WTC11 (cell line): ENCODE results near the gene AFF2.

Experiments used
- CBFB ChIP-seq: sonication (generic); formaldehyde crosslinking; IDR thresholded peaks from 2 replicates; pipeline ENCODE4 v1.8.1; 2022; ENCODE audit warnings: mild to moderate bottlenecking, low read depth, missing genetic modification reagents
- CREM ChIP-seq: sonication (generic); formaldehyde crosslinking; IDR thresholded peaks from 2 replicates; pipeline ENCODE4 v1.8.1; 2022; ENCODE audit warnings: mild to moderate bottlenecking, missing genetic modification reagents, moderate library complexity
- CTCF ChIP-seq: fragments of 200-600 bp; IDR thresholded peaks from 2 replicates; pipeline ENCODE4 v1.8.0; 2022; ENCODE audit warnings: antibody characterized with exemption
- NFE2L1 ChIP-seq: sonication (generic); formaldehyde crosslinking; IDR thresholded peaks from 2 replicates; pipeline ENCODE4 v1.8.1; 2023; ENCODE audit warnings: missing genetic modification reagents
- PRDM15 ChIP-seq: sonication (generic); formaldehyde crosslinking; IDR thresholded peaks from 2 replicates; pipeline ENCODE4 v1.8.0; 2022; ENCODE audit warnings: missing genetic modification reagents
- SMAD3 ChIP-seq: sonication (generic); formaldehyde crosslinking; IDR thresholded peaks from 2 replicates; pipeline ENCODE4 v1.8.0; 2022; ENCODE audit warnings: missing genetic modification reagents, mild to moderate bottlenecking, borderline replicate concordance
- TEAD4 ChIP-seq: sonication (generic); formaldehyde crosslinking; IDR thresholded peaks from 2 replicates; pipeline ENCODE4 v1.8.0; 2022; ENCODE audit warnings: mild to moderate bottlenecking, missing genetic modification reagents
- ZNF219 ChIP-seq: sonication (generic); formaldehyde crosslinking; IDR thresholded peaks from 2 replicates; pipeline ENCODE4 v1.8.0; 2023; ENCODE audit warnings: missing genetic modification reagents, mild to moderate bottlenecking, borderline replicate concordance
- TF ChIP-seq, protein P1 (sequence below): sonication (generic); formaldehyde crosslinking; IDR thresholded peaks from 2 replicates; pipeline ENCODE4 v1.8.1; 2022; ENCODE audit warnings: missing genetic modification reagents, borderline replicate concordance
- TF ChIP-seq, protein P2 (sequence below): sonication (generic); formaldehyde crosslinking; IDR thresholded peaks from 2 replicates; pipeline ENCODE4 v1.8.1; 2023; ENCODE audit warnings: mild to moderate bottlenecking, moderate library complexity, missing genetic modification reagents

DNA sequence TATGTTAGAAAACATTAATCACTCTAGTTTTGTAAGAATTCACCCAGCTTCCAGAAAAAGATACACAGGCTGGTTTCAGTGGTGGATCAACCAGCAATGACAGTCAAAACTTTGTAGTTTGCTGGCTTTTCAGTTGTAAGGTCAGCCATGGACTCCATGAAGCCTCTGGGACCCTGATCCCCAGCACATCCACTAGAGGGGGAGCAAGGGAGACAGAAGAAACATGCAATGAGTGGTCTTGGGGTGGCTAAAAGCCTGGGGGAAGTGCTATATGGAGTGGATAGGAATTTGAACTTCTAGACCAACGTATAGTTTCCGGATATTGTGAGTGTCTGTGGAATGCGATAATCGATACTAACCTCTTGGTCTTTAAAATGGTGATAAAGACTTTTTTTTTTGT is 72.7 kb downstream of the AFF2 start:
- TF ChIP-seq CTCF (no peak), ZNF219 (CRISPR knock-in tag) (no peak), CREM (CRISPR knock-in tag) (no peak), CBFB (CRISPR knock-in tag) (no peak), PRDM15 (no peak), NFE2L1 (no peak), TEAD4 (CRISPR knock-in tag) (no peak), SMAD3 (CRISPR knock-in tag) (no peak)
- TF ChIP-seq, protein P1, sequence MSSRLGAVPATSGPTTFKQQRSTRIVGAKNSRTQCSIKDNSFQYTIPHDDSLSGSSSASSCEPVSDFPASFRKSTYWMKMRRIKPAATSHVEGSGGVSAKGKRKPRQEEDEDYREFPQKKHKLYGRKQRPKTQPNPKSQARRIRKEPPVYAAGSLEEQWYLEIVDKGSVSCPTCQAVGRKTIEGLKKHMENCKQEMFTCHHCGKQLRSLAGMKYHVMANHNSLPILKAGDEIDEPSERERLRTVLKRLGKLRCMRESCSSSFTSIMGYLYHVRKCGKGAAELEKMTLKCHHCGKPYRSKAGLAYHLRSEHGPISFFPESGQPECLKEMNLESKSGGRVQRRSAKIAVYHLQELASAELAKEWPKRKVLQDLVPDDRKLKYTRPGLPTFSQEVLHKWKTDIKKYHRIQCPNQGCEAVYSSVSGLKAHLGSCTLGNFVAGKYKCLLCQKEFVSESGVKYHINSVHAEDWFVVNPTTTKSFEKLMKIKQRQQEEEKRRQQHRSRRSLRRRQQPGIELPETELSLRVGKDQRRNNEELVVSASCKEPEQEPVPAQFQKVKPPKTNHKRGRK: no peak
- TF ChIP-seq, protein P2, sequence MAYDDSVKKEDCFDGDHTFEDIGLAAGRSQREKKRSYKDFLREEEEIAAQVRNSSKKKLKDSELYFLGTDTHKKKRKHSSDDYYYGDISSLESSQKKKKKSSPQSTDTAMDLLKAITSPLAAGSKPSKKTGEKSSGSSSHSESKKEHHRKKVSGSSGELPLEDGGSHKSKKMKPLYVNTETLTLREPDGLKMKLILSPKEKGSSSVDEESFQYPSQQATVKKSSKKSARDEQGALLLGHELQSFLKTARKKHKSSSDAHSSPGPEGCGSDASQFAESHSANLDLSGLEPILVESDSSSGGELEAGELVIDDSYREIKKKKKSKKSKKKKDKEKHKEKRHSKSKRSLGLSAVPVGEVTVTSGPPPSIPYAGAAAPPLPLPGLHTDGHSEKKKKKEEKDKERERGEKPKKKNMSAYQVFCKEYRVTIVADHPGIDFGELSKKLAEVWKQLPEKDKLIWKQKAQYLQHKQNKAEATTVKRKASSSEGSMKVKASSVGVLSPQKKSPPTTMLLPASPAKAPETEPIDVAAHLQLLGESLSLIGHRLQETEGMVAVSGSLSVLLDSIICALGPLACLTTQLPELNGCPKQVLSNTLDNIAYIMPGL (CRISPR knock-in tag): no peak
